22Rv1 (cell line): ENCODE results near the gene KDM5A.

ENCODE experiments used
- ZFX ChIP-seq: fragments of 450-650 bp; IDR thresholded peaks from 2 replicates; pipeline ENCODE4 v1.6.1; 2017; ENCODE audit warnings: antibody characterized with exemption, borderline replicate concordance
- TF ChIP-seq, protein P1 (sequence below): fragments of 450-650 bp; IDR thresholded peaks from 2 replicates; pipeline ENCODE4 v1.5.1; 2017; ENCODE audit warnings: mild to moderate bottlenecking

DNA sequence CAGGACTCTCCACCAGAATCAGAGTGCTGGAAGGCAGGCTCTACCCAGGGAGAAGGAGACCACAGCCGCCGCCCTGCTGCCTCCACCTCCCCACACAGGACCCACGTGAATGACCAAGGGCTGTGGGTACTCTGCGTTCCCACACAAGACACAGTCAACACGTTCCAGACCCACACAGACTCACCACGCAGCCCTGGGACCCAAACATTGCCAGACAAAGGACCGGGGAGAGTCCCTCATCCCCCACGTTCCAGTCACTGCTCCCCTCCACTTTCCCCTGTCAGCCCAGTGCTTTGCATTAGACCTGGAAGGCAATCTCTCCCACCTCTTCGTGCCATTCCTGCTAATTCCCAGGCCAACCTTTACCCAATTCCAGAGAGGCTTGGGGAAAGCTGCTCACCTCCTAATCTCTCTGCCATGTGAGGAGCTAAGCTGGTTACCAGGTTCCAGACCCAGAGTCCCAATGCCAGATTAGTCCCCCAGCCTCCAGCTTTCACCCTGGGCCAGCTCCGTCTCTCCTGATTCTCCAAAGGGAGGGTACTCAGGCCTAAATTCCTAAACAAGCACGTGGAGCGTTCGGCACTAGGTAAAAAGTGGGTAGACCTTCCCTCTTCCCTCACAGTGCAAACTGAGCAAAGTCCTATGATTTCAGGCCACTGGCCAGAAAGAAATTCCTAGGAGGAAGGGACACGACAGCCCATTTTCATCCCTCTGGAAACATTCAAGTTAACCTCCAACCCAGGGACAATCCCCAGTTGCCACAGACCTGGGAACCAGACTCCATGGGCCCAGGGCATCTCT is 131.4 kb downstream of the KDM5A start:
- TF ChIP-seq, protein P1, sequence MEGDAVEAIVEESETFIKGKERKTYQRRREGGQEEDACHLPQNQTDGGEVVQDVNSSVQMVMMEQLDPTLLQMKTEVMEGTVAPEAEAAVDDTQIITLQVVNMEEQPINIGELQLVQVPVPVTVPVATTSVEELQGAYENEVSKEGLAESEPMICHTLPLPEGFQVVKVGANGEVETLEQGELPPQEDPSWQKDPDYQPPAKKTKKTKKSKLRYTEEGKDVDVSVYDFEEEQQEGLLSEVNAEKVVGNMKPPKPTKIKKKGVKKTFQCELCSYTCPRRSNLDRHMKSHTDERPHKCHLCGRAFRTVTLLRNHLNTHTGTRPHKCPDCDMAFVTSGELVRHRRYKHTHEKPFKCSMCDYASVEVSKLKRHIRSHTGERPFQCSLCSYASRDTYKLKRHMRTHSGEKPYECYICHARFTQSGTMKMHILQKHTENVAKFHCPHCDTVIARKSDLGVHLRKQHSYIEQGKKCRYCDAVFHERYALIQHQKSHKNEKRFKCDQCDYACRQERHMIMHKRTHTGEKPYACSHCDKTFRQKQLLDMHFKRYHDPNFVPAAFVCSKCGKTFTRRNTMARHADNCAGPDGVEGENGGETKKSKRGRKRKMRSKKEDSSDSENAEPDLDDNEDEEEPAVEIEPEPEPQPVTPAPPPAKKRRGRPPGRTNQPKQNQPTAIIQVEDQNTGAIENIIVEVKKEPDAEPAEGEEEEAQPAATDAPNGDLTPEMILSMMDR, result no peak
- no peak for TF ChIP-seq ZFX
